ACHN (cell line): Measurements from ENCODE around the gene SORT1.

Source experiments
- DNase-seq: peaks from one replicate; pipeline ENCODE4 v3.0.0-alpha.2; 2015
- in situ Hi-C: cut with HindIII; loops from 2 replicates; pipeline ENCODE4 v1.10.0; 2017; ENCODE audit warnings: low sequenced_read_pairs, low pct_ligation_motif_present, low pct_unique_long_range_greater_than_20kb

SORT1 gene

GRCh38 chr1:109283748-109284600 is 113.7 kb downstream of the SORT1 start:
- in situ Hi-C loops = no loop called here

GRCh38 chr1:109282952-109283747 is 114.6 kb downstream of the SORT1 start, which contains the start of gene PSRC1:
PSRC1 (minus strand) TSS chr1:109283145.
- in situ Hi-C loops = no loop called here
- DNase-seq = peak; percentile 93

More at GRCh38 chr1:109283748-109284600, 113.7 kb downstream of the SORT1 start:
- no peak for DNase-seq

GRCh38 chr1:109282497-109282951 is 115.2 kb downstream of the SORT1 start:
- DNase-seq = no peak
- in situ Hi-C loops = no loop called here

- no peak for DNase-seq
- in situ Hi-C loops = no loop called here
These were observed 115.8 kb downstream of the SORT1 start for GRCh38 chr1:109281680-109282496.

GRCh38 chr1:109280862-109281261 is 116.9 kb downstream of the SORT1 start:
- in situ Hi-C loops = no loop called here
- DNase-seq = no peak

- in situ Hi-C loops = loop anchor here (10.0 kb wide), 1 partner anchor 105 kb away; no protein-coding TSS in a partner anchor
- peak; percentile 8 for DNase-seq
These were observed 118.0 kb downstream of the SORT1 start for GRCh38 chr1:109279615-109280278.

GRCh38 chr1:109277434-109278204 is 120.1 kb downstream of the SORT1 start:
- DNase-seq = peak; percentile 61
- in situ Hi-C loops = loop anchor here (10.0 kb wide), 1 partner anchor 107 kb away; no protein-coding TSS in a partner anchor

GRCh38 chr1:109275706-109276345 is 121.9 kb downstream of the SORT1 start:
- no peak for DNase-seq
- in situ Hi-C loops = loop anchor here (10.0 kb wide), 1 partner anchor 109 kb away; no protein-coding TSS in a partner anchor

- in situ Hi-C loops = loop anchor here (10.0 kb wide), 1 partner anchor 110 kb away; no protein-coding TSS in a partner anchor
These were observed 122.9 kb downstream of the SORT1 start for GRCh38 chr1:109274533-109275476.

GRCh38 chr1:109273570-109274288 is 124.0 kb downstream of the SORT1 start:
- no peak for DNase-seq
- in situ Hi-C loops = loop anchor here (10.0 kb wide), 1 partner anchor 111 kb away; no protein-coding TSS in a partner anchor

More at GRCh38 chr1:109274533-109275476, 122.9 kb downstream of the SORT1 start:
- DNase-seq = peak; percentile 61

- no peak for DNase-seq
- in situ Hi-C loops = loop anchor here (10.0 kb wide), 1 partner anchor 112 kb away; no protein-coding TSS in a partner anchor
These were observed 124.7 kb downstream of the SORT1 start for GRCh38 chr1:109272831-109273547.

GRCh38 chr1:109272021-109272799 is 125.5 kb downstream of the SORT1 start:
- no peak for DNase-seq
- in situ Hi-C loops = loop anchor here (10.0 kb wide), 1 partner anchor 113 kb away; no protein-coding TSS in a partner anchor

GRCh38 chr1:109271458-109271857 is 126.3 kb downstream of the SORT1 start:
- DNase-seq = no peak
- in situ Hi-C loops = loop anchor here (10.0 kb wide), 1 partner anchor 113 kb away; no protein-coding TSS in a partner anchor
